Tibial nerve (tissue), 4 donors: Measurements from ENCODE around the gene CD83.

ENCODE experiments used
- CTCF ChIP-seq, 5 experiments: fragments of 200-600 bp in 3 of 5; fragments of 450-650 bp in 2 of 5; sonication (generic) in 3 of 5; IDR thresholded peaks; one replicate each; pipeline ENCODE4 v1.5.1; 2016 to 2019; ENCODE audit warnings: antibody characterized with exemption in 5 of 5, mild to moderate bottlenecking in 3 of 5, moderate library complexity in 2 of 5
- EP300 ChIP-seq, 2 donors: sonication (generic); formaldehyde crosslinking; IDR thresholded peaks; one replicate each; pipeline ENCODE4 v1.6.1; 2017; ENCODE audit warnings: antibody characterized with exemption in 2 of 2, mild to moderate bottlenecking in 1 of 2

GRCh38 chr6:14092838-14093789 lies 24.5 kb upstream of the CD83 start:
- peak in 1 of 2 donors; percentile 45 for TF ChIP-seq EP300 (IDR thresholded peaks at IDR 0.05)
- TF ChIP-seq CTCF (IDR thresholded peaks at IDR 0.05) = no peak
